ENCODE measurements around the gene ALDH3B1. TPM values are rescaled to one million over a fixed set of nuclear protein-coding genes. Genes with fewer than 3 reads are reported as not detected.

Gene ALDH3B1
- total RNA-seq, 1 experiment from 2014 or later = 18.3 TPM

DNA sequence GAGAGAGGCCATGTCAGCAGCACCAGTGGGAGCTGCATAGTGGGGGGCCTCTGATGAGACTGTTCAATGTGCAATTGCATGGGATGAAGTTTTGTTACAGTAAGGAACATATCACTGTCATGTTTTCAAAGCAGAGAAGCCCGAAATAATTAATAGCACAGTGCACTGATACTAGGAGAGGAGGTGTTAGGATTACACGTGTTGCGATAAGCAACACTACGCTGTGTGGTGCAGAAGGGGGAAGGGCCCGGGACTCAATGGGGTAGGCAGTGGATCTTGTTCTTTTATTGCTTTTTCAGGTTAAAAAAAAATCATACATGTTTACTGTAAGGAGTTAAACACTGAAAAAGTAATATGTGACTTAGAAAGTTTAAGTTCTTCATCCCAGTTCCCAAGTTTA, 57.9 kb downstream of the ALDH3B1 start:
- Histone ChIP-seq H3K9me3 (ENCODE audit: control insufficient read depth, insufficient read depth, low read depth, low read length) (no peaks in the 10 kb centered on the region), H3K27me3 (ENCODE audit: control insufficient read depth, insufficient read depth, low read length) (no peaks in the 10 kb centered on the region), H3K27ac (ENCODE audit: low read length) (no peak overlapping the region), H3K4me1 (ENCODE audit: control insufficient read depth, insufficient read depth, low read length) (no peaks in the 10 kb centered on the region), H3K4me3 (ENCODE audit: low read depth in 2 of 2, low read length in 2 of 2) (no peak overlapping the region), H3K36me3 (ENCODE audit: control insufficient read depth, insufficient read depth, low read length) (peaks cover 34% of the 10 kb centered on the region)
- intact Hi-C loops (cut with micrococcal nuclease; ENCODE audit: unreplicated experiment) = no loop called here
- BruUV-seq (replicated peaks) = no TSS peak
- CTCF ChIA-PET = no interaction called here
- ATAC-seq (no peak), DNase-seq (ENCODE audit: low read depth, low spot score) (no peak)
- TF ChIP-seq CTCF (IDR thresholded peaks at IDR 0.05) (no peak), SIN3A (IDR thresholded peaks at IDR 0.05; ENCODE audit: borderline replicate concordance, insufficient read depth, low read depth, low read length) (no peak), REST (IDR thresholded peaks at IDR 0.05; ENCODE audit: insufficient read depth in 1 of 2, low read depth in 2 of 2, low read length in 1 of 2) (no peak), POLR2AphosphoS5 (IDR thresholded peaks at IDR 0.05; ENCODE audit: low read depth, low read length) (no peak), TCF7L2 (IDR thresholded peaks at IDR 0.05; ENCODE audit: low read depth, low read length) (no peak)
- POLR2A ChIA-PET = no interaction called here
- in situ Hi-C loops (cut with HindIII; ENCODE audit: low pct_unique_long_range_greater_than_20kb, low sequenced_read_pairs) = no loop called here

DNA sequence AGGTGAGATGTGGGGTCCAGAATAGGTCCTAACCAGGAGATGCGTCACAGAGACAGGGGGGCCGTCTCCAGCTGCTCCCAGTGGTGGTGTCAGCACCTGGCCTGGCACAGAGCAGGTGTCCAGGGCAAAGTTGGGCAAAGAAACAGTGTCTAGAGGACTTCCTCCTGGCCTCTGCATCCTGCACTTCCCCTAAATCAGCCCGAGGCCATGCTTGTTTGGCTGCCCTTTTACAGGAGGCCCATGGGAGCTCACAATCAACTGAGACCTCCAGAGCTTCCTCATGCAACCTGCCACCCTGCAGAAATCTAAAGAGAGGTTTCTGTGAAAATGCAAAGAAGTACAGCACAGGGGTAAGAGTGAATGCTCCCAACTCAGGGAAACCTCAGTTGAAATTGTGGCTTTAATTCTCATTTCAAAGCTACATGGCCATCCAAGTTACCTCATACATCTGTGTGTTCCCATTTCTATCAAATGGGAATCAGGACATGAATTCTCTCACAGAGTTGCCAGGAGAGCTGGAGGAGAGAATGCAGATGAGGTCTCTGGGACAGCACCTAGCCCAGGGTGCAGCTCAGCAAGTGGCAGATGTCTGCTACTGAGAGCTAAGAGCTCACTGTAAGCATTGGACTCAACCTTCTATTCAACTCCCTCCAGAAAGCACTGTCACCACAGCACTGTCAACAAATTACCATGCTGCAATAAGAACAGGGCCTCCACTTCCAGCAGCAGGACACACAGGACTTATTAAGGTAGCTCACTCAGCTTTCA, 61.3 kb downstream of the ALDH3B1 start:
- Histone ChIP-seq H3K27ac (ENCODE audit: low read length) (no peak overlapping the region), H3K4me3 (ENCODE audit: low read depth in 2 of 2, low read length in 2 of 2) (no peak overlapping the region), H3K36me3 (ENCODE audit: control insufficient read depth, insufficient read depth, low read length) (peaks cover 22% of the 10 kb centered on the region), H3K27me3 (ENCODE audit: control insufficient read depth, insufficient read depth, low read length) (no peaks in the 10 kb centered on the region), H3K4me1 (ENCODE audit: control insufficient read depth, insufficient read depth, low read length) (no peaks in the 10 kb centered on the region), H3K9me3 (ENCODE audit: control insufficient read depth, insufficient read depth, low read depth, low read length) (no peaks in the 10 kb centered on the region)
- DNase-seq (ENCODE audit: low read depth, low spot score) (no peak), ATAC-seq (no peak)
- no TSS peak for BruUV-seq (replicated peaks)
- intact Hi-C loops (cut with micrococcal nuclease; ENCODE audit: unreplicated experiment) = no loop called here
- ChIA-PET CTCF (no interaction called here), POLR2A (no interaction called here)
- TF ChIP-seq POLR2AphosphoS5 (IDR thresholded peaks at IDR 0.05; ENCODE audit: low read depth, low read length) = no peak
- TF ChIP-seq TCF7L2 (IDR thresholded peaks at IDR 0.05; ENCODE audit: low read depth, low read length) = no peak
- no peak for TF ChIP-seq SIN3A (IDR thresholded peaks at IDR 0.05; ENCODE audit: borderline replicate concordance, insufficient read depth, low read depth, low read length)
- TF ChIP-seq CTCF (IDR thresholded peaks at IDR 0.05) = no peak
- TF ChIP-seq REST (IDR thresholded peaks at IDR 0.05; ENCODE audit: insufficient read depth in 1 of 2, low read depth in 2 of 2, low read length in 1 of 2) = no peak
- in situ Hi-C loops (cut with HindIII; ENCODE audit: low pct_unique_long_range_greater_than_20kb, low sequenced_read_pairs) = no loop called here

Data from Panc1 (cell line).